A673 (cell line): Measurements from ENCODE around the gene SSBP2. TPM values are rescaled to one million over a fixed set of nuclear protein-coding genes. Genes with fewer than 3 reads are reported as not detected.
"Not testable (repeated sequence)": the region's sequence is repeated elsewhere in the genome, so short reads cannot be mapped to it uniquely, and the experiment has no call there.

ENCODE experiments used
- BruUV-seq: library from RNA; stranded (reverse); fragments of 400-500 nt; replicated peaks from 2 replicates; lab custom pipeline; 2021; lab: Mats Ljungman, UMichigan
- CTCF ChIA-PET: fragments of 300-600 bp; sonication (Branson Sonifier 250); formaldehyde crosslinking; loops from one replicate; lab custom pipeline; 2022; ENCODE audit warnings: antibody characterized with exemption; lab: Charles Lee
- POLR2A ChIA-PET: fragments of 300-600 bp; sonication (Branson Sonifier 250); formaldehyde crosslinking; loops from one replicate; lab custom pipeline; 2022; ENCODE audit warnings: antibody characterized with exemption; ENCODE audit not compliant: low non-redundant PET; lab: Charles Lee
- DNase-seq: peaks from one replicate; pipeline ENCODE4 v3.0.0-alpha.2; 2015; ENCODE audit warnings: low spot score
- H3K27ac ChIP-seq: fragments of 200-600 bp; sonication (generic); 2 replicates; pipeline ENCODE4 v1.5.1; 2016; ENCODE audit warnings: mixed run types, low read depth, mild to moderate bottlenecking, mixed read lengths, antibody characterized with exemption, low read length; ENCODE audit not compliant: poor library complexity, severe bottlenecking
- H3K27me3 ChIP-seq: fragments of 200-600 bp; sonication (generic); replicated peaks from 2 replicates; pipeline ENCODE4 v1.6.1; 2017; ENCODE audit warnings: mixed run types, low read depth, mild to moderate bottlenecking, mixed read lengths, antibody characterized with exemption, low read length; ENCODE audit not compliant: insufficient read depth, poor library complexity
- H3K36me3 ChIP-seq: fragments of 200-600 bp; sonication (generic); 2 replicates; pipeline ENCODE4 v1.6.1; 2016; ENCODE audit warnings: mixed run types, mild to moderate bottlenecking, mixed read lengths, antibody characterized with exemption, low read length; ENCODE audit not compliant: insufficient read depth, poor library complexity, severe bottlenecking
- H3K4me1 ChIP-seq: fragments of 200-600 bp; sonication (generic); 2 replicates; pipeline ENCODE4 v1.6.1; 2017; ENCODE audit warnings: mixed run types, mild to moderate bottlenecking, mixed read lengths, antibody characterized with exemption, low read length; ENCODE audit not compliant: insufficient read depth, poor library complexity, severe bottlenecking
- H3K4me3 ChIP-seq: fragments of 200-600 bp; sonication (generic); 2 replicates; pipeline ENCODE4 v1.5.1; 2016; ENCODE audit warnings: low read depth, mixed run types, mild to moderate bottlenecking, mixed read lengths, low read length; ENCODE audit not compliant: poor library complexity, severe bottlenecking
- H3K9me3 ChIP-seq: fragments of 200-600 bp; sonication (generic); 2 replicates; pipeline ENCODE4 v1.6.1; 2016; ENCODE audit warnings: mixed run types, low read depth, mild to moderate bottlenecking, mixed read lengths, antibody characterized with exemption, low read length; ENCODE audit not compliant: poor library complexity, severe bottlenecking
- CTCF ChIP-seq: fragments of 300-800, 200-600 bp; sonication (generic); conservative IDR thresholded peaks from 2 replicates; pipeline ENCODE4 v1.5.1; 2017; ENCODE audit warnings: low read depth, mild to moderate bottlenecking, antibody characterized with exemption, low read length, moderate library complexity, mixed read lengths
- EZH2 ChIP-seq: fragments of 200-600 bp; sonication (generic); IDR thresholded peaks from 2 replicates; pipeline ENCODE4 v1.6.1; 2017; ENCODE audit warnings: borderline replicate concordance, low read depth, mild to moderate bottlenecking, mixed read lengths, antibody characterized with exemption, low read length; ENCODE audit not compliant: poor library complexity, severe bottlenecking
- intact Hi-C: fragments of 100-400 bp; cut with micrococcal nuclease; formaldehyde crosslinking; loops from one replicate; pipeline ENCODE4 v1.10.0; 2022; ENCODE audit not compliant: unreplicated experiment
- total RNA-seq: library from RNA; stranded (reverse); gene quantifications from 2 replicates; pipeline ENCODE4 v1.2.3, GENCODE V29; 2021

SSBP2 gene
- total RNA-seq, 1 experiment from 2014 or later: 42.8 TPM

GRCh38 chr5:81408496-81408895, 342.4 kb downstream of the SSBP2 start:
- POLR2A ChIA-PET: no interaction called here

DNA sequence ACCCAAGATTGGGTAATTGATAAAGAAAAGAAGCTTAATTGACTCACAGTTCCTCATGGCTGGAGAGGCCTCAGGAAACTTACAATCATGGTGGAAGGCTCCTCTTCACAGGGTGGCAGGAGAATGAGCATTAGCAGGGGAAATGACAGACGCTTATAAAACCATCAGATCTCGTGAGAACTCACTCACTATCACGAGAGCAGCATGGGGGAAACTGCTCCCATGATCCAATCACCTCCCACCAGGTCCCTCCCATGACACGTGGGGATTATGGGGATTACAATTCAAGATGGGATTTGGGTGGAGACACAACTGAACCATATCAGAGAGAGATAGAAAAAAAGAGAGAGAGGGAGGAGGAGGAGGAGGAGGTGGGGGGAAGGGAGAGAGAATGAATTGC, 343.1 kb downstream of the SSBP2 start:
- POLR2A ChIA-PET, intact Hi-C loops, H3K9me3 ChIP-seq, H3K27ac ChIP-seq, DNase-seq, H3K36me3 ChIP-seq, H3K4me3 ChIP-seq, BruUV-seq, CTCF ChIA-PET, H3K27me3 ChIP-seq: not testable (repeated sequence)
- peaks cover 21% of the 10 kb centered on the region for H3K4me1 ChIP-seq

More at GRCh38 chr5:81408496-81408895, 342.4 kb downstream of the SSBP2 start:
- Histone ChIP-seq H3K9me3 (no peaks in the 10 kb centered on the region), H3K36me3 (no peaks in the 10 kb centered on the region), H3K27me3 (no peaks in the 10 kb centered on the region), H3K27ac (no peak overlapping the region), H3K4me3 (no peak overlapping the region), H3K4me1 (peaks cover 21% of the 10 kb centered on the region)
- intact Hi-C loops: no loop called here
- no peak for TF ChIP-seq EZH2
- TF ChIP-seq CTCF: no peak
- no TSS peak for BruUV-seq
- CTCF ChIA-PET: no interaction called here
- DNase-seq: no peak

- Histone ChIP-seq H3K27me3 (no peaks in the 10 kb centered on the region), H3K4me3 (no peak overlapping the region), H3K9me3 (no peaks in the 10 kb centered on the region), H3K36me3 (no peaks in the 10 kb centered on the region), H3K4me1 (peaks cover 19% of the 10 kb centered on the region), H3K27ac (no peak overlapping the region)
- DNase-seq: no peak
- ChIA-PET CTCF (no interaction called here), POLR2A (no interaction called here)
- intact Hi-C loops: no loop called here
- no TSS peak for BruUV-seq
- TF ChIP-seq EZH2 (no peak), CTCF (no peak)
Measured at GRCh38 chr5:81405126-81405891, 345.6 kb downstream of the SSBP2 start.
